ENCODE measurements around the gene DNAJC11.
"Not testable (repeated sequence)": the region's sequence is repeated elsewhere in the genome, so short reads cannot be mapped to it uniquely, and the experiment has no call there.

Gene DNAJC11

DNA sequence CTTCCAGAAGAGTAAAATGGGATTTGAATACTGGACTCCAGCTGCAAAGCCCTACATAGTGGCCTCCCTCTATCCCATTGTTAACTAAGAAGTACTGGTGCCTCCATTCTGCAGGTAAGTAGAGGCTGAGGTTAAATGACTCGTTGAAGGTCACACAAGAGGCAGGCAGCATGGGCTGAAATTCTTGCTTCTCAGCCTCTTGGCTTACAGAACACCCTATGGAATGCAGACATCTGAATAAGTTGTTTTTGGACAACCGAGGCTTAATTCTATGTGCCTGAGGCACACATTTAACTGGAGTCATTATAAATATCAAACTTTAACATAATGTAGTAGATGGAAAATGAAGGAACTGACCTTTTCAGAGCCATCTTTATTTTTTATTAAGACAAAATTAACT, 5.7 kb downstream of the DNAJC11 start:
- no peak for DNase-seq (ENCODE audit: low read depth in 2 of 2, low spot score in 1 of 2)

- no peak for DNase-seq (ENCODE audit: low read depth in 2 of 2, low spot score in 1 of 2)
Measured at GRCh38 chr1:6694121-6694713, 7.4 kb downstream of the DNAJC11 start.

- DNase-seq (ENCODE audit: low read depth in 2 of 2, low spot score in 1 of 2): no peak
Measured at GRCh38 chr1:6692956-6693355, 8.7 kb downstream of the DNAJC11 start.

GRCh38 chr1:6691507-6691906, 10.1 kb downstream of the DNAJC11 start:
- DNase-seq (ENCODE audit: low read depth in 2 of 2, low spot score in 1 of 2): no peak

DNA sequence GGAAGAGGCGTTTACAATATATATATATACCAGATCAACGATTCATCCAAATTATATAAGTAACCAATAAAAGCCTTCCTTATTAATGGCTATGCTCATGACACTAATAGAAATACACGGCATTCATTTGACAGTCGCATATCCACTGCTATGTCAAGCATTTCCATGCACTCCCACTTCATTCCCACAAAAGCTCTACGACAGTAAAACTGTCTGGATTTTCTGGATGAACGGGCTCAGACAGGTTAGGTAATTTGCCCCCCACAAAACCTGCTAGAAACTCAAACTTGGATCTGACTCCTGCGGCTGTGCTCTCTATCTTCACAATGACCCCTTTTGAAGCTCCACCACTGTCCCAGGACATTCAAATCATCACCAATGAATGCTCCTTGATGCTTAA, 11.4 kb downstream of the DNAJC11 start:
- no peak for DNase-seq (ENCODE audit: low read depth in 2 of 2, low spot score in 1 of 2)

DNA sequence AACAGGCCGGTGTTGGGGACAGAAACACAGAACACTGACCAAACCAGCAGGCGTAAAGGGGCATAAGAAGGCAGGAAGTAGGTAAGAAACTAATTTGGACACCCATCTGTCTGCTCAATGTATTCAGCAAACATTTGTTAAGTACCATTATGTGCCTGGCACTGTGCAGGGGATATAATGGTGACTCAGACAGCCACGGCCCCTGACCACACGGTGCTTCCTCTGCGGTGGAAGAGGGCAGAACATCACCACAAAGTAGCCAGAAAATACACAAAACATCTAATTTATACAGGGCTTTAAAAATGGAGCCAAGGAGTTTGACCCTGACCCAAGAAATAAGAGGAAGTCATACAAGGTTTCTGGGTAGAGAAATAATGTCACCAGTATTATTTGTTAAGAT, 12.9 kb downstream of the DNAJC11 start:
- DNase-seq (ENCODE audit: low read depth in 2 of 2, low spot score in 1 of 2): no peak

GRCh38 chr1:6688001-6688400, 13.6 kb downstream of the DNAJC11 start:
- DNase-seq (ENCODE audit: low read depth in 2 of 2, low spot score in 1 of 2): no peak

DNA sequence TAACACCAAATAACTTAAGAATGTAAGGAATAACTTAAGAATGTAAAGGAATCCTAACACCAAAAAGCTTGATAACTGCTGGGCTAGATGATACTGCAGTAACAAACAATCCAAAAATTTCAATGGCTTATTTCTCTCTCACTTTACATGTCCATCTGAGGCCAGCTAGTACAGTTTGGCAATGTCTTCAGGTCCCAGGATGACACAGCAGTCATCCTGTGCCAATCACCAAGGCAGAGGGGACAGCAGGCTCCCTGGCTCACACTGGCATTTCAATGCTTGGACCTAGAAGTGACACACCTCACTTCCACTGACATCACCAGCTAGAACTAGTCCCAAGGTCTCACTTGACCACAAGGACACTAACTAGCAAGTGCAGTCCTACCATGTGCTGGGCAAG, 15.3 kb downstream of the DNAJC11 start:
- DNase-seq (ENCODE audit: low read depth in 2 of 2, low spot score in 1 of 2): no peak

DNA sequence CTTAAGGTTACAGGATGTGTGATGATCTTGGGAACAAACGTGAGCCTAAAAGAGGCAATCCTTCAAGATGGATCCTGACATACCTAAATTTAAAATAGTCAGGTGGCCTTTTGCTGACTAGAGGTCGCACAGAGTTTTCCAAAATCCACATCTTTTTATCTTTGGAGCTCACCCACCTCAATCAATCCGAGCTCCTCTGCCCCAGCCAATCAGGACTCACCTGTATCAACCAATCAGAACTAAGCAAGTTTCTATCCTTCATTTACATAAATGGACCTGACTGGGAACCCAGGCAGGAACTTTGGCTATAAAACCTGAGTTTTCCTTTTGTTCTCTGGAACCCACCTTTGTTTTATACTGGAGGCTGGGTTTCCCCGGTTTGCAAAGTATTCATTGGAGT, 16.2 kb downstream of the DNAJC11 start:
- no peak for DNase-seq (ENCODE audit: low read depth in 2 of 2, low spot score in 1 of 2)

- DNase-seq (ENCODE audit: low read depth in 2 of 2, low spot score in 1 of 2): no peak
Measured at GRCh38 chr1:6683434-6683833, 18.2 kb downstream of the DNAJC11 start.

DNA sequence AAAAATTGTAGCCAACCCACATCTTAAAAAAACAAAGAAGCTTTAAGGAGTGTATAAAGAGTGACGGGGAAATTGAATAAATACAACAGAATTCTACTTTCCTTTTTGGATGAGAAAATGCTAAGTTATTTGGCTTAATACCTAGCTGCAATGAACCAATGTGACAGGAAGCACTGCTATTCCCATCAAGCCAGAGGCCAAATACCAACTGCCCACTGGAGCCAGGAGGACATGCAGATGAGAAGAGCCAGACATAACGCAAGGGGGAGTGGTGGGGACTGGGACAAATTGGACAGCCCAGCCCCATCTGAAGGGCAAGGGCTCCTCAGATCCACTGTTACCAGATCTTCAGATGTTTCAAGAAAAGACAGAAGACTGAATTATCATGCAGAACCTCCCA, 25.7 kb downstream of the DNAJC11 start:
- DNase-seq (ENCODE audit: low read depth in 2 of 2, low spot score in 1 of 2): no peak

DNA sequence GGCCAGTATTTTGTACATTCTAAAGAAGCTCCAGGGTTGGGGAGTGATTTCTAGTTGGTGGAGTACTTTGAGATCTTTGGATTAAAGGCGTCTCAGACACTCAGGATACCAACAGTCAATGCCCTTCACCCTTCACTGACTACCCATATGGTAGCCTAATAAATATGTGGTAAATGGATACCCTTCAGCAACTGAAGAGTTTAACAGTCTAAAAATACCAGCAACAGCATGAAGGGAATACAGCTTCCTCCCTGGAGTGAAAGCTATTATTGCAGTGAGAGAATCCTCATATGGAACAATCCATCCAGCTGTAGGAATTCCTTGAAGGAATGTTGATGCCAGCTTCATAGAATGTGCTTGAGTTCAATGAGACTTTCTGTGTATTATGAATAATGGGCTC, 26.8 kb downstream of the DNAJC11 start:
- DNase-seq (ENCODE audit: low read depth in 2 of 2, low spot score in 1 of 2): no peak

- no peak for DNase-seq (ENCODE audit: low read depth in 2 of 2, low spot score in 1 of 2)
Measured at GRCh38 chr1:6673816-6674398, 27.7 kb downstream of the DNAJC11 start.

DNA sequence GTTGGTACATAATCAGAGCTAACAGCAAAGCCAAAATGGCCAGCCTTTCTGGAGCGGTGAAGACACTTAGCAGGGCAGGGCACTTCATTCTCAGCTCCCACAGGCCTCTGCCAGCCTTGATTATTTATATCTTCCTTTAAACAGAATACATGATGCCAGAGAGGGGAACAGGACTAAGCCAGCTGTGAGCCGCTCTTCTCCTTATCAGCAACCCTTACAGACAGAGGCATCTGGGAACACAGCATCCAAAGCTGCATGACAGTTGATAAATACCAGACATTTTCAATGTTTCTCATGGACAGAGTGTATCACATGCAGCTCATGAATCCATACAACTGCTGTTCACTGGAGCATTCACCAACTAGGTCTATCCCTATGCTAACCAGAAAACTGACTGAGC, 29.1 kb downstream of the DNAJC11 start:
- no peak for DNase-seq (ENCODE audit: low read depth in 2 of 2, low spot score in 1 of 2)

DNA sequence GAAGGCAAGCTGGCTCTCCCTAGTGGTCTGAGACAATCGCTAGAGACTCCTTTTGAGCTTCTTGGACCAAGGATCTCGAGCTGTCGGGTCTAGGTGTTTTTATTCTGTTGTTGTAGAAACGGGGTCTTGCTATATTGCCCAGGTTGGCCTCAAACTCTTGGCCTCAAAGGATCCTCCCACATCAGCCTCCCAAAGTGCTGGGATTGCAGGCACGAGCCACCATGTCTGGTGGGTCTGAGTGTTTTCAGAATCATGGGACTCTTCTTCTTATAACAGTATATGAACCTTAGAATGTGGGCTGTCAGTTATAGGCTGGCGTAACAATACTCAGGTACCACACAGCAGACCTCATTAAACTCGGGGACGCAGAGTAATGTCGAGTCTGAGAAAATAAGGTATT, 33.1 kb downstream of the DNAJC11 start:
- no peak for DNase-seq (ENCODE audit: low read depth in 2 of 2, low spot score in 1 of 2)

GRCh38 chr1:6667139-6667538, 34.5 kb downstream of the DNAJC11 start:
- no peak for DNase-seq (ENCODE audit: low read depth in 2 of 2, low spot score in 1 of 2)

GRCh38 chr1:6666696-6667095, 34.9 kb downstream of the DNAJC11 start:
- no peak for DNase-seq (ENCODE audit: low read depth in 2 of 2, low spot score in 1 of 2)

GRCh38 chr1:6662468-6662867, 39.1 kb downstream of the DNAJC11 start:
- DNase-seq (ENCODE audit: low read depth in 2 of 2, low spot score in 1 of 2): not testable (repeated sequence)

GRCh38 chr1:6660415-6661049, 41.1 kb downstream of the DNAJC11 start:
- DNase-seq (ENCODE audit: low read depth in 2 of 2, low spot score in 1 of 2): no peak

GRCh38 chr1:6658359-6659060, 43.1 kb downstream of the DNAJC11 start:
- DNase-seq (ENCODE audit: low read depth in 2 of 2, low spot score in 1 of 2): no peak

GRCh38 chr1:6657138-6657537, 44.5 kb downstream of the DNAJC11 start:
- DNase-seq (ENCODE audit: low read depth in 2 of 2, low spot score in 1 of 2): no peak
